Fibroblast of lung (primary cell): ENCODE data around the gene DOLK.

Experiments
- EZH2 ChIP-seq: IDR thresholded peaks from 2 replicates; pipeline ENCODE4 v1.5.1; 2012; ENCODE audit warnings: low read length, control low read depth, mild to moderate bottlenecking; ENCODE audit errors: missing control alignments
- TF ChIP-seq, protein P1 (sequence below), 2 donors: IDR thresholded peaks in 1 of 2; conservative IDR thresholded peaks in 1 of 2; 1 replicate in 1 of 2; 2 replicates in 1 of 2; pipeline ENCODE4 v1.5.1; 2011 to 2012; ENCODE audit warnings: low read length in 2 of 2, control low read depth in 1 of 2, inconsistent platforms in 1 of 2, low read depth in 1 of 2, mild to moderate bottlenecking in 1 of 2

GRCh38 chr9:128901379-128901778, 46.0 kb downstream of the DOLK start:
- TF ChIP-seq, protein P1, sequence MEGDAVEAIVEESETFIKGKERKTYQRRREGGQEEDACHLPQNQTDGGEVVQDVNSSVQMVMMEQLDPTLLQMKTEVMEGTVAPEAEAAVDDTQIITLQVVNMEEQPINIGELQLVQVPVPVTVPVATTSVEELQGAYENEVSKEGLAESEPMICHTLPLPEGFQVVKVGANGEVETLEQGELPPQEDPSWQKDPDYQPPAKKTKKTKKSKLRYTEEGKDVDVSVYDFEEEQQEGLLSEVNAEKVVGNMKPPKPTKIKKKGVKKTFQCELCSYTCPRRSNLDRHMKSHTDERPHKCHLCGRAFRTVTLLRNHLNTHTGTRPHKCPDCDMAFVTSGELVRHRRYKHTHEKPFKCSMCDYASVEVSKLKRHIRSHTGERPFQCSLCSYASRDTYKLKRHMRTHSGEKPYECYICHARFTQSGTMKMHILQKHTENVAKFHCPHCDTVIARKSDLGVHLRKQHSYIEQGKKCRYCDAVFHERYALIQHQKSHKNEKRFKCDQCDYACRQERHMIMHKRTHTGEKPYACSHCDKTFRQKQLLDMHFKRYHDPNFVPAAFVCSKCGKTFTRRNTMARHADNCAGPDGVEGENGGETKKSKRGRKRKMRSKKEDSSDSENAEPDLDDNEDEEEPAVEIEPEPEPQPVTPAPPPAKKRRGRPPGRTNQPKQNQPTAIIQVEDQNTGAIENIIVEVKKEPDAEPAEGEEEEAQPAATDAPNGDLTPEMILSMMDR (conservative IDR thresholded peaks at IDR 0.05 in 1 of 2, IDR thresholded peaks at IDR 0.05 in 1 of 2; ENCODE audit: low read depth in 1 of 2, low read length in 2 of 2), result no peak
- TF ChIP-seq EZH2, result no peak
